Measurements from ENCODE around the gene PAK2.

DNA sequence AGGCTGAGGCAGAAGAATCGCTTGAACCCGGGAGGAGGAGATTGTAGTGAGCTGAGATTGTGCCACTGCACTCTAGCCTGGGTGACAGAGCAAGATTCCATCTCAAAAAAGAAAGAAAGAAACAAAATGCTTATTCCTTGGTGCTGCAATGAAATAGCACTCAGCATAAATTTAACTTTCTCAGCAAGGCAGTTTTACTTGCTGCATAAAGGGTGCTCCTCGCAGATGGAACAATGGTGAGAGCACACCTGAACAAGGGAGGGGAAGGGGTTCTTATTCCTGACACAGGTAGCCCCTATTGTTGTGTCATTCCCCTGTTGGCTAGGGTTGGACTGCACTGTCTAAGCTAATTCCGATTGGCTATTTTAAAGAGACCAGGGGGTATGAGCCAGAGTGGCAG lies 17.1 kb downstream of the PAK2 start:
- TF ChIP-seq POLR2A (IDR thresholded peaks at IDR 0.05; ENCODE audit: low read length), result no peak
- TF ChIP-seq GATA1 (IDR thresholded peaks at IDR 0.05; ENCODE audit: low read depth, low read length), result no peak
